ENCODE data around the gene ZNF41.

The ZNF41 gene

DNA sequence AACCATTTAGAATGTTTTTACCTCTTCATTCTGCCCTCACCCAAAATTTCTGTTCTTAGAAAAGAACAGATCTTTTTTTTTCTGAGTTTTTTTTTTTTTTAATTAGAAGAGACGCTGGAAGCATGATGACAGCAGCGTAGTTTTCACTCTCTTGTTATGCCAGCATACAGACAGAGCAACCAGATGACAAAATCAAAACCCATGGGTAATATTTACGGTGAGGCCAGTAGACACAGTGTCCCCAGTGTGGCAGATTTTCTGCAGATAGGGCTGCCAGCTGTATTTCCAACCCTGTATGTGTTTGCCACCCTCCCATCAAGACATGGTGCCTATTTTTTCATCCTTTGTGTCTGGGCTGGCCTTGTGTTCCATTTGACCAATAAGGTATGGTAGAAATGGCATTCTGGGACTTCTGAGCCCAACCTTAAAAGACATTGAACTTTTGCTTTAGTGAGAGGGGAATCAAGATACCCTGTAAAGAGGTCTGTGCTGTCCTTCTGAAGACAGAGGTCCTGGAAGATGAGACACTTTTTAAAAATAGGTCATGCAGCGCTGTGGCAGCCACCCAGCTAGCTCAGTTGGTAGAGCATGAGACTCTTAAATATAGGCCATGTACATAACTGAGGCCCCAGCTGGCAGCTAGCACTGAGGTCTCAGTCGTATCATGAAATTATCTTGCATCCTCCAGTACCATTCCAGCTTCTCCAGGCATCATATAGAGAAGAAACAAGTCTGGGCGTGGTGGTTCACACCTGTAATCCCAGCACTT lies 6.7 kb upstream of the ZNF41 start:
- DNase-seq = no peak

DNA sequence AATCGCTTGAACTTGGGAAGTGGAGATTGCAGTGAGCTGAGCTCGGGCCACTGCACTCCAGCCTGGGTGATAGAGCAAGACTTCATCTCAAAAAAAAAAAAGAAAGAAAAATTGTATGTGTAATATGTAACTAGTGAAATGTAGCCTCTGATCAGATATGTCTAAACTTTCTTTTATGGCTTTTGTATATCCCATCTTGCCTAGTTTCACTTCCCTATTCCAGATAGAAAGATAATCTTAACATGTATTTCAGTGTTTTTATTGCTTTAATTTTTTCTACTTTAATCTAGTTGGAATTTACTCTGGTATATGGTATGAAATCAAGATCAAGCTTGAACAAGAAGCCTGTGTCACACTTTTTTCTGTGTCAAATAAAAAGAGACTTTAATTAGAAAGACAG lies 1.9 kb upstream of the ZNF41 start:
- DNase-seq = no peak

DNA sequence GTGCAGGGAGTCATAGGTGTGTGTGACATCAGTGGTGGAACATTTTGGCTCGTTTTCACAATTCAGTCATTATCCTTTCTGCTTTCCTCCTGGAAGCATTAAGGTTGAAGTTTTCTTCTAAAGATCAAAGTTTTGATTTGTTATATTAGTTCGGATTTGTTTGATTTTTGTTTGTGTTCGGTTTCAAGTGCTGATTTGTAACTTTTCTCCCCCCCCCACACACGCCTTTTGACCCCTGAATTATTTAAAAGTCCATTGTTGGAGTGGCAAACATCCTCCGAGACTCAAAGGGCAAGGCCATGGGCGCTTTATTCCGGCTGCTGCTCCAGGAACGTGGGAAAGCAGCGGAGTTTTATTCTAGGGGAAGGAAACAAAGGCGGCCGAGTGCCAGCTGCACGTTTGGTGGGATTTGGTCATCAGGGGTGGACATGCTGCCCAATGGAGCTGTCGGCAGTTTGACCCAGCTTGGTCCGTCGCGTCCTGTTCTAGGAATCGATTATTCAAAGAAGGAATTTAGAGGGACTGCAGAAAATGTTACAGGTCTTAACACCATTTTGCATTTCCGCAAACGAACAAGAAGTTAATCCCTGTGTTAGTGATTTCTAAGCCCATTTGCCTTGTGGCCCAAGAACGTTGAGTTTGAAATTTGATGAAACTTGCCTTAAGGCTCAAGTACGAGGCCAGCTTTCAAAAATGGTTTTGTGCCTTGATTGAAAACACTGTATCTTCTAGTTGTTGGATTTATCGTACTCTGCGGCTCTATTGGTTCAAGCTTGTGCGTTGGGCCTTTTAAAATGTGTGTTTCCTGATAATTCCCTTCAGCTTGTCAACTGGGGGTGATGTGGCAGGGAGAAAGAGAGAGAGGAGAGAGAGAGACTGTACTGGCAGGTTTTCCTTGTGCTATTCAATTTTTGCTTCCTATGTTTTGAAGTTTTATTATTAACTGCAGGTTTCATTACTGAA lies 565 bp upstream of the ZNF41 start:
- DNase-seq = no peak

DNA sequence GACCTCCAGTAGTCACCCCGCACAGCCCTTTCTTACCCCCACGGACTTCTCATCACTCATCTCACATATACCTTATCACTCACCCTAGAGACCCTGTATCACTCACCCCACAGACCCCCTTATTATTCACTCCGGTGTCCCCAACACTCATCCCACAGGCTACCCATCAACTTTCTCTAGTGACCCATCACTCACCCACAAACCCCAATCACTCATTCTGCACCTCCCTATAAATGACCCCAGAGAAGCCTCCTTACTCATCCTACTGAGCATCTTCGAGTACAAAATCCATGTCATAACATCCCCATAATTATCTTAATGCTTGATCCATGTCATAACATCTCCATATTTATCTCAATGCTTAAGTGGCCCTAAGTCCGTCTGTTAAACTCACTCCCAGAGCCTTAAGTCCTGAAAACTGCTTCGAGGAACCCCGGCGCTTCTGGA lies 934 bp downstream of the ZNF41 start:
- no peak for DNase-seq

DNA sequence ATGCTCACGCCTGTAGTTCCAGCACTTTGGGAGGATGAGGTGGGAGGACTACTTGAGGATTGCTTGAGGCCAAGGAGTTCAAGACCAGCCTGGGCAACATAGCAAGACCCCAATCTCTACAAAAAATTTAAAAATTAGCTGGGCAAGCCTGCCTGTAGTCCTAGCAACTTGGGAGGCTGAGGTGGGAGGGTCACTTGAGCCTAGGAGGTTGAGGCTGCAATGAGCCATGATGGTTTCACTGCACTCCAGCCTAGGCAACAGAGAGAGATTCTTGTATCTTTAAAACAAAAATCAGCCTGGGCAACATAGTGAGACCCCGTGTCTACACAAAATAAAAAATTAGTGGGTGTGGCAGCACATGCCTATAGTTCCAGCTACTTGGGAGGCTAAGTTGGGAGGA lies 1.9 kb downstream of the ZNF41 start:
- DNase-seq = no peak

DNA sequence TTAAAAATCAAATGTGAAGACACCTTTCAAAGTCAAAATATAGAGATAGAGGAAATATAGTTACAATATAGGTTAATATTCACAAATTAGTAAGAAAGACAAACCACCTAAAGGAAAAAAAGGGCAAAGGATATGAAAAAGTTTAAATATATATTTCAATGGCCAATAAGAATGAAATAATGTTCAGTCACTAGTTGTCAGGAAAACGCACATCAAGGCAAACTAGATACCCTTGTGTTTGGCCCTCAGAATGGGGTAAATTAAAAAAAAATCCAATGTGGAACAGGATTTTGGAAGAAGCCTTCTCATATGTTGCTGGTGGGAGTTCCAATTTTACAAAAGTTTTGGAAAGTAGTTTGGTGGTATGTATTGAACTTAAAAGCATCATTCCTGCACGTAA lies 2.4 kb downstream of the ZNF41 start:
- DNase-seq = no peak

DNA sequence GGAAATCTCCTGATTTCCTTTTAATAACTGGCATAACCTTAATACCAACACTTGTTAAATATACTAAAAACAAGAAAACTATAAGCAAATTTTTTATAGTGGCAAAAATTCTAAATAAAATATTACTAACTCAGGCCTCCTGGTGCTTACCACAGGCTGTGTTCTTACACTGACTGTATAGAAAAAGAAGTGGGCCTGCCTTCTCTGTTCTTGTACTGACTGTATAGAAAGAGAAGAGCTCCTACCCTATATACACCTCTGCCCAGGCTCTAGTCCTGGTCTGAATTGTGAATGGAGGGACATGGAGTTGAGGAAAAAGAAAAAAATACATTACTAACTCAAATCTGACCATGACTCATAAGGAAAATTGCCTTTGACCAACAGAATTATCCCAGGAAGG lies 7.5 kb downstream of the ZNF41 start:
- DNase-seq = no peak

DNA sequence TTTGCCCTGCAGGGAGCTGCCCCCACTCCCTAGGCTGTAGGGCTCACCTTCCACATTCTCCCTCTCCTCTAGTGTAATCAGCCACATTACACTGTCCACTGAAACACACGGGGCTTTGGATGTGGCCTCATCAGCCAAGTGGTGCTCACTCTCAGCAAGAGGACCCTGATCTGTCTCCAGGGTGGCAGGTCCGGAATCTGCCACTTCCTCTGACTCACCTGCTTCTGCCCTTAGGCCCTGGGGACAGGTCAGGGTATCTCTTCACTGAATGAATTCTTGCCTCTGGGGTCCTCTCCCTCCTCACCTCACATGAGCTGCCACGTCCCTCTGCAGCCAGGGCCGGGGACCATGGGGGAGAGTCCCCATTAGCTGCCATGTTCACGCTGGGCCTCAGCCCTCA lies 15.9 kb downstream of the ZNF41 start:
- DNase-seq = no peak

DNA sequence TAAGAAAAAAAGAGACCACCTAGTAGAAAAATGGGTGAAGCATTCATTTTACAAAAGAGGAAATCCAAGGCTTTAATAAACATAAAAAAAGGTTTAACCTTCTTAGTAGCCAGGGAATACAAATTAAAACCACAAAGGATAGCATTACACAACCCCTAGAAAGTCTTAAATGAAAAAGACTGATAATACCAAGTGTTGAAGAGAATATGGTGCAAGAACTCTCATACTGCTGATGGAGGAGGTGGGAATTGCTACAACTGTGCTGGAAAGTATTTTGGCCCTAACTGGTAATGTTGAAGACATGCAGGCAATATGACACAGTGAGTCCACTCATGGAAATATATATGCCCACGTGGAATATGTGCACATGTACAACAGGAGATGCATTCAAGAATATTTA lies 22.5 kb downstream of the ZNF41 start:
- no peak for DNase-seq

DNA sequence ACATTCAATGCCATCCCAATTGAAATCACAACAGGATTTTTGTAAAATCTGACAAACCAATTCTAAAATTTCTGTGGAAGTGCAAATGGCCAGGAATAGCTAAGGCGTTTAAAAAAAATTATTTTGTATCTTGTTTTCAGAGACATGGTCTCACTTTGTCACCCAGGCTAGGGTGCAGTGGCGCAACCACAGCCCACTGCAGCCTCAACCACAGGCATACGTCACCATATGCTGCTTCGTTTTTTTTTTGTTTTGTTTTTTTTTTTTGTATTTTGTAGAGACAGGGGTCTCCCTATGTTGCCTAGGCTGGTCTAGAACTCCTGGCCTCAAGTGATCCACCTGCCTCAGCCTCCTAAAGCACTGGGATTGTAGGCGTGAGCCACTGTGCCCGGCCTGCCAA lies 24.5 kb downstream of the ZNF41 start:
- DNase-seq = no peak

DNA sequence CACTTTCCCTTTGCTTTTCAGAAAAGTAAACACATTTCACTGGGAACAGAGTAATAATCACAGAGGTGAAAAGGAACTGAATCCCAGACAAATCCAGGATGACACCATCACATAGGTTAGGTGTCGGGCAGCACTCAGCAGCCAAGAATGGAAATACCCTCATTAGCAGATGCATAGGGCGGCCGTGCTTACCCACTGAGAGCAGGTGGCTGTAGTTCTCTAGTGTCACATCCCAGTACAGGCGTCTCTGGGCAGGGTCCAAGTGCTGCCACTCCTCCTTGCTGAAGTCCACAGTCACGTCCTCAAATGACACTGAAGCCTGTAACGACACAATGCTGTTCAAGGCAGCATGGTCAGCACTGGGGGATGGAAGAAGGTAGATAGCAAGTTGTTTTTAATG lies 26.9 kb downstream of the ZNF41 start:
- DNase-seq = no peak

DNA sequence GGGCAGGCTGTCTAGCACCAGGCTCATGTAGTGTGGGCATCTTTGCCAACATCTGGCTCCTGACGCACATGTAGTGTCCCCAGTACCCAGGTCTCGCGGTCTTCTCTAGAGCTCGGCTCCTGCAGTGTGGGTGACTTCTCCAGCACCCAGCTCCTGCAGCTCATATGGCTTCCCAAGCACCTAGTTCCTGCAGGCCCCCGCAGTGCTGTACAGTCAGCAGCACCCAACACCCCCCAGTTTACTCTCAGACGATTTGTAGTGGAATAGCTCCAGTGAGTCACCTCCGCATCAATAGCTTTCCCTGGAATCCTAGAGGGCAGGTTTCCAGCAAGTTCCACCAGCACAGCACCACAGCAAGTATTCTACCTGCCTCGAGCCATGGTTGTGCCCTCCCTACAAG lies 30.9 kb downstream of the ZNF41 start:
- no peak for DNase-seq

DNA sequence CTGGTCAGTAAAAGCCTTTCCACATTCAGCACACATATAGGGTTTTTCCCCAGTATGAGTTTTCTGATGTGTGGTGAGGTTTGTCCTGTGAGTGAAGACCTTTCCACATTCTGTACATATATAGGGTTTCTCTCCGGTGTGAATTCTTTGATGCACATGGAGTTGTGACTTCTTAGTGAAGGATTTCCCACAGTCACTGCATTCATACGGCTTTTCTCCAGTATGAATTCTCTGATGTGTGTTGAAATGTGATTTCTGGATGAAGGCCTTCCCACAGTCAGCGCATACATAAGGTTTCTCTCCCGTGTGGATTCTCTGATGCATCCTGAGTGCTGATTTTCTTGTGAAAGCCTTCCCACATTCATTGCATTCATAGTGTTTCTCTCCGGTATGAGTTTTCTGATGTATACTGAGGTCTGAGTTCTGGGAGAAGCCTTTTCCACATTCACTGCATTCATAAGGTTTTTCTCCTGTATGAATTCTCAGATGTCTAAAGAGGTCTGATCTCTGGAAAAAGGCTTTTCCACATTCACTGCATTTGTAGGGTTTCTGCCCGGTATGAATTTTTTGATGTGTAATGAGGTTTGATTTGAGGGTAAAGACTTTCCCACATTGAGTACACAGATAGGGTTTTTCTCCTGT lies 34.7 kb downstream of the ZNF41 start:
- no peak for DNase-seq

DNA sequence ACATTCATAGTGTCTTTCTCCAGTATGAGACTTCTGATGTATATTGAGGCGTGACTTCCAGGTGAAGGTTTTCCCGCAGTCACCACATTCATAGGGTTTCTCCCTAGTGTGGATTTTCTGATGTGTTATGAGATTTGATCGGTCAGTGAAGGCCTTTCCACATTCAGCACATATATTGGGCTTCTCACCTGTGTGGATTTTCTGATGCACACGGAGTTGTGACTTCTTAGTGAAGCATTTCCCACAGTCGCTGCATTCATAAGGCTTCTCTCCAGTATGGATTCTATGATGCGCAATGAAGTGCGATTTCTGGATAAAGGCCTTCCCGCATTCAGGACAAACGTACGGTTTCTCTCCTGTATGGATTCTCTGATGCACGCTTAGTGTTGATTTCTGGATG lies 35.4 kb downstream of the ZNF41 start:
- DNase-seq = no peak

DNA sequence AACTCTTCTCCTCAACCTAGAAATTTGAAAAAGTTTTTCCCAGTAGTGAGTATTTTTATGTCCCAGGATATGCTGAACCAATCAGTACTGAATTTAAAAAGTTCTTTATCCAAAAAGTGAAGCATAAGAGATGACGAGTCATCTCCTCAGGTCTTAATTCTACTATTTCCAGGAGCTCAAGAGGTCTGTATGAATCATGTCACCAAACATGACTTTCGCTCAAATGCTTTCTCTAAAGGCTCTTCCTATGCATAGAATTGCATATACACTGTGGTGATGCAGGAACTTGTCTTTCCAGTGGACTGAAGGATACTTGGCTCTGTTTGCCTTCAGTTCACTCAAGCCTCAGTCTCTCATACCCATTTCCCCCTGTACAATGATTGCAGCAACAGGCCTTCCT lies 36.1 kb downstream of the ZNF41 start:
- DNase-seq = no peak

DNA sequence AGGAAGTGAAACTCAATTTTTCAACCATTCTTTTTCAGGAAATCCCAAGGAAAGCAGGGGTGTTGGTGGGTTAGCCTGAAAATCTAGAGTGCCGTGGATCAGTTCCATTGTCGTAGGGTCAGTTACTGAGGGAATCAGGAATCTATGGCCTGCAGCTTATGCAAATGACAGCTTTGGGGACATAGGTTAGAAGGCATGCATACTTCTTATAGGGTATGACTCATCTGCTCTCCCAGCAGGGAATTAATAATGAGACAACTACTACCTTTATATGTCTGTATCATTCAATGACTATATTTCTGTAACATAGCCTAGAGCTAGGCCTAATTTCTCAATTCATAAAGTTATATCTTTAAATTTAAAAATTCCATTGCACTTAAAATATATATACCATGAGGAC lies 36.6 kb downstream of the ZNF41 start:
- no peak for DNase-seq

DNA sequence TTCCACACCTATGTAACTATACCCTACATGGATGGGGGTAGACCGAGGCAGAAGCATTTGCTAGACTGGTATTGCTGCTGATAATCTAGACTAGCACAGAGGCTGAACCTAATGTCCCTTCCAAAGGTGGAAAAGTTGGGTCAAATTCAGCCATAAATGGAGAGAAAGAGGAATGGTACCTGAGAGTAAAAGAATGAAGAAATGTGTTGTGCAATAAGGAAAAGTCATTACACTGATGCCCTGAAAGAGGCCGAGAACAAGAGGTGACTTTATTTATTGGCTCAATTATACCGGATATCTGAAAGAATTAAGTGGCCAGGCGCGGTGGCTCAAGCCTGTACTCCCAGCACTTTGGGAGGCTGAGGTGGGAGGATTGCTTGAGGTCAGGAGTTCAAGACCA lies 52.1 kb downstream of the ZNF41 start:
- no peak for DNase-seq

DNA sequence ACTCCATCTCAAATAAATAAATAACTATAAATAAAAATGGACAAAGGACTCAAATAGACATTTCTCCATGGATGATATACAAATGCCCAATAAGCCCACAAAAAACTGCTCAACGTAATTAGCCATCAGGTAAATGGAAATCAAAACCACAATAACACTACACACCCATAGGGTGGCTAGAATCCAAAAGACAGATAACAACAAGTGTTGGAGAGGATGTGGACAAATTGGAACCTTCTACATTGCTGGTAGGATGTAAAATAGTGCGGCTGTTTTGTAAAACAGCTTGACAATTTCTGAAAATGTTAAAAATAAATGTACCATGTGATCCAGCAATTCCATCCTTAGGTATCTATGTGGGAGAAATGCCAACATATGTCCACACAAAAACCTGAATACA lies 60.6 kb downstream of the ZNF41 start:
- no peak for DNase-seq

DNA sequence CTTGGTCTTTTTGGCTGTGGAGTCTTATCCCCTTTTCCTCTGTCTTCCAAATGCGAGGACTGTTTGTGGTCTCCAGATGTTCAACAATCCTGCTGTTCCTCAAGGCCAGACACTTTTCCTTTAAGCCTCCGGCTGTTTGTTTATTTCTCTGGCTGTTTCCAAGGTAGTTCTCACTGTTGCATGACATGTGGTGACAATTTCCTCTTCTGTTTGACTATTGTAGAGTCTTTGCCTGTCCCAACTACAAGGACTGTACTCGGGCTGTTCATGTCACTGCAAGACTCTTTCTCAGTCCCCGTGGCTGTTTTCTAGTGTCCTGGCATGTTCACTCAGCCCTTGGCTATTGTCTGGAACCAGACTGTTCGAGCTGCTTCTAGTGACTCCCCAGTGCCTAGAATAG lies 62.1 kb downstream of the ZNF41 start:
- no peak for DNase-seq

DNA sequence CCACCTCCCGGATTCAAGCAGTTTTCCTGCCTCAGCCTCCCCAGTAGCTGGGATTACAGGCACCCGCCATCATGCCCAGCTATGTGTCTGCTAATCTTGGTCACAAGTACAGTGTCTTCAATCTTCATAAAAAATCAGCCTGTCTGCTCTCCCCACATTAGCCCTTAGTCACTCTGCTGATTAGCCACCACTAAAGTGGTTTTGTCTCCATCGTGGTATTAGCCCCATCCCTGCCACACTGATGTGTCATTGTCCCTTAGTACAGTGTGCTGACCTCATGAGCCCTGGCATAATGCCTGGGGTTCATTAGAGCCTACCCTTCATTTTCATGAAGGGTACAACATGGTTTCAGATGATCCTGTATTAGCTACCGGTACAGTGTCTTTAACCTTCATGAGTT lies 62.8 kb downstream of the ZNF41 start:
- DNase-seq = no peak

DNA sequence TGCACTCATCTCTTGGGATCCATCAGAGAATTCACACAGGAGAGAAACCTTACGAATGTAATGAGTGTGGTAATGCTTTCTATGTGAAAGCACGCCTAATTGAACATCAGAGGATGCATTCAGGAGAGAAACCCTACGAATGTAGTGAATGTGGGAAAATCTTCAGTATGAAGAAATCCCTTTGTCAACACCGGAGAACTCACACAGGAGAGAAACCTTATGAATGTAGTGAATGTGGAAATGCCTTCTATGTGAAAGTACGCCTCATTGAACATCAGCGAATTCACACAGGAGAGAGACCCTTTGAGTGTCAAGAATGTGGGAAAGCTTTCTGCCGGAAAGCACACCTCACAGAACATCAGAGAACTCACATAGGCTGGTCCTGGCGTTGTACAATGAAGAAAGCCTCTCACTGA lies 69.8 kb downstream of the ZNF41 start:
- no peak for DNase-seq
